GM12872 (cell line): Measurements from ENCODE around the gene APPL2.

Experiments
- CTCF ChIP-seq: IDR thresholded peaks from 3 replicates; pipeline ENCODE4 v1.5.1; 2011; ENCODE audit warnings: low read depth, mild to moderate bottlenecking, low read length, moderate library complexity; ENCODE audit not compliant: insufficient read depth

Gene APPL2

GRCh38 chr12:105221583-105222283 is 14.2 kb downstream of the APPL2 start:
- no peak for TF ChIP-seq CTCF

GRCh38 chr12:105220929-105221290 is 15.1 kb downstream of the APPL2 start:
- TF ChIP-seq CTCF, result no peak

- TF ChIP-seq CTCF, result no peak
Observed at GRCh38 chr12:105220150-105220928, 15.6 kb downstream of the APPL2 start.

GRCh38 chr12:105219261-105220028 is 16.5 kb downstream of the APPL2 start:
- no peak for TF ChIP-seq CTCF

GRCh38 chr12:105218434-105218833 is 17.5 kb downstream of the APPL2 start:
- TF ChIP-seq CTCF, result no peak

- TF ChIP-seq CTCF, result no peak
Observed at GRCh38 chr12:105214670-105215375, 21.2 kb downstream of the APPL2 start.

- no peak for TF ChIP-seq CTCF
Observed at GRCh38 chr12:105214148-105214547, 21.8 kb downstream of the APPL2 start.
